ENCODE measurements around the gene PHYKPL. TPM values are rescaled to one million over a fixed set of nuclear protein-coding genes. Genes with fewer than 3 reads are reported as not detected.

PHYKPL gene
- total and polyA plus RNA-seq, 2 donors (not counting 3 experiments of a cell fraction or from before 2014, with no cell fraction given): 71.7 to 81.7 TPM

DNA sequence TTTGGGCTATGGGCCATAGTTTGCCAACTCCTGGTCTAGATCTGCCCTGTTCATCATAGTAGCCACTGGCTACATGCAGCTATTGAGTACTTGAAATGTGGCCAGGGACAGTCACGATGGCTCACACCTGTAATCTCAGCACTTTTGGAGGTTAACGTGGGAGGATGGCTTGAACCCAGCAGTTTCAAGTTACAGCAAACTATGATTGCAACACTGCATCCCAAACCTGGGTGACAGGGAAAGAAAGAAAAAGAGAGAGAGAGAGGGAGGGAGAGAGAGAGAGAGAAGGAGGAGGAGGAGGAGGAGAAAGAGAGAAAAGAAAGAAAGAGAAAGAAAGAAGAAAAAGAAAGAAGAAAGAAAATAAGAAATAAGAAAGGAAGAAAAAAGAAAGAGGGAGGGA lies 40.4 kb downstream of the PHYKPL start:
- Histone ChIP-seq H3K79me2 (ENCODE audit: control insufficient read depth, insufficient read depth, low read length) (no peaks in the 10 kb centered on the region), H3K9ac (replicated peaks; ENCODE audit: extremely low read depth, insufficient read depth, low read length) (no peak overlapping the region), H2AFZ (ENCODE audit: low read depth, low read length) (no peak overlapping the region), H3K4me1 (ENCODE audit: control insufficient read depth, extremely low read depth, insufficient read depth, low read length) (no peaks in the 10 kb centered on the region), H3K4me2 (ENCODE audit: insufficient read depth, low read length) (no peak overlapping the region), H4K20me1 (replicated peaks; ENCODE audit: control insufficient read depth, extremely low read depth, insufficient read depth, low read length) (no peaks in the 10 kb centered on the region), H3K36me3 (ENCODE audit: control insufficient read depth in 2 of 2, extremely low read depth in 1 of 2, insufficient read depth in 2 of 2, low read length in 2 of 2) (no peaks in the 10 kb centered on the region), H3K27ac (ENCODE audit: insufficient read depth, low read depth, low read length) (no peak overlapping the region), H3K27me3 (ENCODE audit: control insufficient read depth in 2 of 2, insufficient read depth in 2 of 2, low read length in 2 of 2) (peaks cover 3 to 12% of the 10 kb centered on the region in 2 experiments), H3K9me1 (replicated peaks; ENCODE audit: control insufficient read depth, extremely low read depth, insufficient read depth, low read length) (no peaks in the 10 kb centered on the region), H3K9me3 (replicated peaks; ENCODE audit: control insufficient read depth, insufficient read depth, low read length) (no peaks in the 10 kb centered on the region), H3K4me3 (replicated peaks in 1 of 3; ENCODE audit: insufficient read depth in 1 of 3, low read depth in 1 of 3, low read length in 3 of 3) (no peak overlapping the region)
- CTCF ChIA-PET: interaction anchor here (0.9 kb wide), 1 partner anchor 9 kb away, joined by 3 read pairs; no protein-coding TSS in a partner anchor
- POLR2A ChIA-PET: no interaction called here
- BruUV-seq (replicated peaks): no TSS peak
- intact Hi-C loops (cut with micrococcal nuclease) (no loop called here), dilution Hi-C loops (cut with MboI; ENCODE audit: extremely low pct_ligation_motif_present, low sequenced_read_pairs) (no loop called here)
- FAIRE-seq (no peak), DNase-seq (ENCODE audit: low read depth, low spot score) (no peak)
- TF ChIP-seq MYC (IDR thresholded peaks at IDR 0.05; ENCODE audit: low read depth, low read length) (no peak), EZH2 (IDR thresholded peaks at IDR 0.05; ENCODE audit: borderline replicate concordance, low read depth, low read length, severe bottlenecking) (no peak), POLR2A (IDR thresholded peaks at IDR 0.05; ENCODE audit: low read depth, low read length) (no peak), FOS (IDR thresholded peaks at IDR 0.05; ENCODE audit: borderline replicate concordance, insufficient read depth, low read length) (no peak), JUN (IDR thresholded peaks at IDR 0.05; ENCODE audit: borderline replicate concordance, insufficient read depth, insufficient read length, low read depth) (no peak), POLR2AphosphoS5 (IDR thresholded peaks at IDR 0.05; ENCODE audit: insufficient read depth, low read depth, low read length) (no peak)
- TF ChIP-seq, protein P1, sequence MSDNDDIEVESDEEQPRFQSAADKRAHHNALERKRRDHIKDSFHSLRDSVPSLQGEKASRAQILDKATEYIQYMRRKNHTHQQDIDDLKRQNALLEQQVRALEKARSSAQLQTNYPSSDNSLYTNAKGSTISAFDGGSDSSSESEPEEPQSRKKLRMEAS (IDR thresholded peaks at IDR 0.05; ENCODE audit: insufficient read depth, insufficient read length): no peak
- TF ChIP-seq, protein P2, sequence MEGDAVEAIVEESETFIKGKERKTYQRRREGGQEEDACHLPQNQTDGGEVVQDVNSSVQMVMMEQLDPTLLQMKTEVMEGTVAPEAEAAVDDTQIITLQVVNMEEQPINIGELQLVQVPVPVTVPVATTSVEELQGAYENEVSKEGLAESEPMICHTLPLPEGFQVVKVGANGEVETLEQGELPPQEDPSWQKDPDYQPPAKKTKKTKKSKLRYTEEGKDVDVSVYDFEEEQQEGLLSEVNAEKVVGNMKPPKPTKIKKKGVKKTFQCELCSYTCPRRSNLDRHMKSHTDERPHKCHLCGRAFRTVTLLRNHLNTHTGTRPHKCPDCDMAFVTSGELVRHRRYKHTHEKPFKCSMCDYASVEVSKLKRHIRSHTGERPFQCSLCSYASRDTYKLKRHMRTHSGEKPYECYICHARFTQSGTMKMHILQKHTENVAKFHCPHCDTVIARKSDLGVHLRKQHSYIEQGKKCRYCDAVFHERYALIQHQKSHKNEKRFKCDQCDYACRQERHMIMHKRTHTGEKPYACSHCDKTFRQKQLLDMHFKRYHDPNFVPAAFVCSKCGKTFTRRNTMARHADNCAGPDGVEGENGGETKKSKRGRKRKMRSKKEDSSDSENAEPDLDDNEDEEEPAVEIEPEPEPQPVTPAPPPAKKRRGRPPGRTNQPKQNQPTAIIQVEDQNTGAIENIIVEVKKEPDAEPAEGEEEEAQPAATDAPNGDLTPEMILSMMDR (IDR thresholded peaks at IDR 0.05; ENCODE audit: extremely low read depth in 1 of 2, insufficient read depth in 1 of 2, low read depth in 1 of 2, low read length in 2 of 2): no peak
